Activated T-cell treated with anti-CD3 and anti-CD28 coated beads, Interleukin-2, amount 50 U/mL, for 48 hours (primary cell): Measurements from ENCODE around the gene PRKRA.
"Not testable (repeated sequence)": the region's sequence is repeated elsewhere in the genome, so short reads cannot be mapped to it uniquely, and the experiment has no call there.

Experiments used
- DNase-seq, 2 experiments: peaks; one replicate each; pipeline ENCODE4 v3.0.0-alpha.2; 2020

Gene PRKRA

DNA sequence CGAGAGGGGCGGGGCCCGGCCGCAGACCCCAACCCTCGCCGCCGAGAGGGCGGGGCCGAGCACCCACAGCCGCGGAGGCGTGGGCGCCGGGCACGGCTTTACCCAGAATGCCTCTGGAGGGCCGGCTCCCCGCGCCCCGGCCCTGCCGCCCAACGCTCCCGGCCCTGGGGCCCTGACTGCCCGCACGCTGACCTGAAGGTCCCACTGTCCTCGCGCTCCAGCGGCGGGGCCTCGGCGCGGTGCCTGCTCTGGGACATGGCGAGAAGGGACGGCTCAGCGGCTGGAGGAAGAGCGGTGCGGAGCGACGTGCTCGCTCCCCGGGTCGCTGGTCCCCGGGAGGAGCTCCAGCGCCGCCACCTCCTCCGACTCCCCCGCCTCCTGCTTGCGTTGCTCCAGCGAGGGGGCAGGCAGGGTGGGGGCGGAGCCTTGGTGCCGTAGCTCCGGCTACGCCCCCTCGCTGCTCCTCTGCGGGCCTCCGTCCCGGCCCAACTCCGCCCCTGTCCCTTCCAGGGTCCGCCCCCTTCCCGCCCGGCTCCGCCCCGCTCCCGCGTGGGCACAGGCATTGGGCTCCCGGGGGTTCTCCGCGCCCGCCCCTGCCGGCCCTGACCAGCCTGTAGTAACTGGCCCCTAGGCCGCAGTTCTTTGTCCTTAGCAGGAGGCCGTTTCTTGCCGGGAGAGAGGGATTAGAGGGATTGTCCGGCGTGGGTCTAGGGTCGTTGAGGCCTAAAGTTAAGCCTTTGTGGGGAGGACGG, at the start of gene PRKRA, which contains the start of gene PJVK:
Gene PRKRA (minus strand): TSS at position 402 of the 752 bp plus-strand sequence. CDS start 145 bp downstream, at position 257.
Gene PJVK (plus strand): TSS at position 605 of the 752 bp plus-strand sequence. CDS start 2,032 bp downstream, outside the sequence.
- peak; percentile 98 for DNase-seq

DNA sequence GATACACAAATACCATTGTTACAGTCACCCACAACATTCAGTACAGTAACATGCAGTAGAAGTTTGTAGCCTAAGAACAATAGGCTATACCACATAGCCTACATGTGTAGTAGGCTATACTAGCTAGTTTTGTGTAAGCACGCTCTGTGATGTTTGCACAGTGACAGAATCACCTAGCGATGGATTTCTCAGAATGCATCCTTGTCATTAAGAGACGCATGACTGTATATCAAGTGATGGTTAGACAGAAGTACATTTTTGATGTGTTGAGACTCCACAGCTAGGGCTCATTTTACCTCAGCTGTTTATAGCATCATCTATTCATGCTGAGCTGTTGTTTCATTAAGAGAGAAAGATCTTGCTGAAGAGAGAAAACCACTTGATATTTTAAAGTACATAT, 48.7 kb upstream of the PRKRA start:
- DNase-seq, result no peak

DNA sequence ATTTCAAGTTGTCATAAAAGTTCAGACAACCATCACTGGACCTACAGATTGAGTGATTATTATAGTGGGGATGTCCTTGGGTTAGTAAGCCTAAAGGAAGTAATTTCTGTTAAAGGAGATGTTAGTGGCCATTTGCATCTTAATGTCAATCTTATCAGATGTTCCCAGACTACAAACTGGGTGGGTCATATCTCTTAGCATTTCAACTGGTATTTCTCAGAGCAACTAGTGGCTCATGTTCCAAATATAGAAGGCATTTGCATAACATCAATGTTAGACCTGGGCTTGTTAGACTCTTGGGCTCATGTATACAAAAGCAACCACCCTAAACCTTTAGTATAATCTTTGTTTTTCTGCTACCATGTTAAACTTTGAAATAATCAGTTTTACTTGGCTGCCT, 47.2 kb upstream of the PRKRA start:
- DNase-seq, result no peak

DNA sequence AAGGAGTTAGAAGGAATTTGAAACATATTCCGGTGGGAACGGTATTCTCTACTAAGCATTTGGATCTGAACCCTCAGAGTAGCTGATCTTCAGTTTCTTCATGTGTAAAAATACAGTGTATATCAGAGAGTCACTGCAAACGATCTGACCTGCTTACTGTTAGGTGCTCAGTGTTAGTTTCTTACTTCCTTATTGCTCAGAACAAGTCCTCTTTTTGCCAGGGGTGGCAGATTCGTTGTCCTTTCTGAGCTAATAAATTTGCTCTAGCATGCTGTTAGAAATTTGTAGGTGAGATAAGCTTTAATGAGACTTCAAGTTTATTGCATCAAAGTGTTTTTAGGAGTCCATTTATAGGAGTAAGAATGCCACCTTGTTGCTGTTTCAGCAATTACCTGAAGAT, 45.1 kb upstream of the PRKRA start:
- DNase-seq, result no peak

DNA sequence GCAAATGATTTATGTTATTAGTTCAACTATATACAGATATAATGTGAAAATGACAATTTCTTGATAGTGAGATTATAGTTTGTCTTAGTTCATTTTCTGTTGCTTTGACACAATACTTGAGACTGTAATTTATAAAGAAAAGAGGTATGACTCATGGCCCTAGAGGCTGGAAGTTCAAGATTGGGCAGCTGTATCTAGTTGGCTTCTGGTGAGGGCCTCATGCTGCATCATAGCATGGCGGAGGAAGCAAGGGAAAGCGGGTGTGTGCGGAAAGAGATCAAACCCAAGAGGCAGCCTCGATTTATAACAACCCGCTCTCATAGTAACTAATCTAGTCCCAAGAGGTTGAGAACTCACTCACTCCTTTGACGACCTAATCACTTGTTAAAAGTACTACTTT, 40.6 kb upstream of the PRKRA start:
- DNase-seq, result no peak

DNA sequence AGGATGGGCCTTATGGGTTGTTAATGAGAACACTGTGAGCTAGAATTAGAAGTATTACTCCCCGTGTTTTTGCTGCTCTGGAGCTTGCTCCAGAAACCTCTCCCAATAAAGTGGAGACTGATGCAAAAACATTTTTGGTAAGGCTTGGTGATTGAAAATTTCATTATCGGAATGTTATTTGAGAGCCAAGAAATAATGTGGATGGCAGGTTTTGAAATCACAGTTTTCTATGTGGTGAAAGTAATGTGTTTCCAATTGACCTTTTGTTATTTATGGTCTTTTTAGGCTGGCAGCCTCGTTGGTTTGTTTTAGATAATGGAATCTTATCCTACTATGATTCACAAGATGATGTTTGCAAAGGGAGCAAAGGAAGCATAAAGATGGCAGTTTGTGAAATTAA, 34.4 kb upstream of the PRKRA start:
- no peak for DNase-seq

DNA sequence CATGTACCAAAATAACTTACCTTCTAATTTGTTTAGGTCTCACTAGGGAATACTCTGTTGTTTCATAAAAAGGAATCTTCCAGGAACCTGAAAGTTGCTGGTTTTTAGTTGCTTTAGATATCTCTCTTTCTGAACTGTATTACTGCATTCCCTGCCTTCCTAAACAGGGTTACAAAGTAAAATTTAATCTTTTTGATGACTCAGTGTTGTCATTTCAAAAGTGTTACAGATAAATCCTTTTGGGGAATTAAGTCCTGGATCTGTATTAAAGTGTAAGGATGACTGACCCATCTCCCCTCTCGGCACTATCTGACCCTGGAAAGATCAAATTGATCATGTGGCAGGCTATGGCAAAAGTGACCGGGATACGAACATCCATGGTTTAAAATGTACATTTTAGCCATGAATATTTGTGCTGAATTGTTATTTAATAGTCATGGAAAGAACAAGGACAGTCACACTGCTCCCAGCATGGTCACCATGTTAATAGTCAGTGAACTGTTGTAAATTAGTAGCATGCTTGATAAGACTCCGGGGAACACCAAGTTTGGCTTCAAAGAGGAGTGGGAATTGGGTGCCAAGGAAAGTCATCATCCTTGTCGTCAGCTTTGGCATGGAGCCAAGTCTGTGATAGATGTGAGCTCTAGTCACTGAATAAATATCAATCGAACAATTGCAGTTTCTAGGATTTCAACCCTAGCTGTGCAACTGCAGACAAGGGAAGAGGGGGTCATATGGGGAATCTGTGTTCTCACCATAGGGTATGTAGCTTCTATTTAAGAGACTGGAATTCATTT, 33.5 kb upstream of the PRKRA start:
- no peak for DNase-seq

DNA sequence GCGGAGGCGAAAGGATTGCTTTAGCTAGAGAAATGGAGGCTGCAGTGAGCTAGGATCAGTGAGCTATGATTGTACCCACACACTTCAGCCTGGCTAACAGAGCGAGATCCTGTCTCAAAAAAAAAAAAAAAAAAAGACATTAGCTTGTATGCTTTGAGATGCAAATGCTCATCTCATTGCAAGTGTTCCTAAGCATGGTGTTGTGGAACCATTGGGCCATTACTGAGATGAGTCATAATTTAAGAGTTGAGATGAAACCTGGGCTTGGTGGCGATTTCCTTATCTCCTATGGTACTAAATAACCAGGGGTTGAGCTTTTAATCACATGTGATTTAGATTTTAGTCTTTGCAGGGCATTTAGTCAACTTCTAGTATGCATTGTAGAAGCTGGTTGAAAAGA, 31.5 kb upstream of the PRKRA start:
- DNase-seq, result no peak

DNA sequence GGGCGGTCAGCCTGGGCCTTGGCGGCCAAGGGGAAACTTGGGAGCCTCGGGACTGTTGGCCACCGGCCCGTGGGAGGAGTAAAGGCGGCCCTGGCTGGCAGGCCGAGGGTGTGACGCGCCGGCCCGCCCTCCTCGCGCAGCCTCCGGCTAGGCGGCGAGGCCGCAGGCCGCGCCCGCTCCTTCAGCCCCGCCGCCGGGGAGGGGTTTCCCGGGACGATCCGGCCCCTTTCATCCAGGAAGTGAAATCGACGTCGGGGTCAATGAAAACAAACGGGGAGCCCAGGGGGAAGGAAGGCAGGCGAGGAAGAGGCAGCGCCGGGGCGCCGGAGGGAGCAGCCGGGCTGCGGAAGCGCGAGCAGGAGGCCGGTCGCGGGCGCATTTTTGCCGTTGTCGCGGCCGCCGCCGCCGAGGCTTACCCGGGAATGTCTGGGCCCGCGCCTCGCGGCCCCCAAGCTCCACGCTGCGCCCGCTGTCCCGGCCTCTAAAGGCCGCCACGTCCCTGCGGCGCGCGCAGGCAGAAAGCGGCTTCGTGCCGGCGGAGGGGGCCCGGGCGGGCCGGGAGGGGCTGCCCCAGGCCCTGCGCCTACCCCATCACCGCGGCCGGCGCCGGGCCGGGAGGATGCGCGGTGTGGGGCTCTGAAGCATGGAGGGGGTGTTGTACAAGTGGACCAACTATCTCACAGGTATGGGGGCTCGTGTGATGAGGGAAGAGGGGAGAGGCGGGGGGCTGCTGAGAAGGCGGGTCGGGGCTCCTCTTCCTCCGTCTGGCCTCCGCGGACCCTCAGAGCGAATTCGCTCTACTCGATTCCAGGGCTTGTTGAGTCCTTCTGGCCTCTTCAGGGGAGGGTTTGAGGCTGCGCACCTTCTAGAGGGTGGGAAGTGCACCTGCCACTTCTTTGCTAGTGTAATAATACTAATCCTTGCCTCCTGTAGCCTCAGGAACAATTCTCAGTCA, 29.5 kb upstream of the PRKRA start, which contains the start of gene PLEKHA3:
Gene PLEKHA3 (plus strand): TSS at position 231 of the 955 bp plus-strand sequence. CDS start 413 bp downstream, at position 644.
- peak; percentile 85 to 87 for DNase-seq

DNA sequence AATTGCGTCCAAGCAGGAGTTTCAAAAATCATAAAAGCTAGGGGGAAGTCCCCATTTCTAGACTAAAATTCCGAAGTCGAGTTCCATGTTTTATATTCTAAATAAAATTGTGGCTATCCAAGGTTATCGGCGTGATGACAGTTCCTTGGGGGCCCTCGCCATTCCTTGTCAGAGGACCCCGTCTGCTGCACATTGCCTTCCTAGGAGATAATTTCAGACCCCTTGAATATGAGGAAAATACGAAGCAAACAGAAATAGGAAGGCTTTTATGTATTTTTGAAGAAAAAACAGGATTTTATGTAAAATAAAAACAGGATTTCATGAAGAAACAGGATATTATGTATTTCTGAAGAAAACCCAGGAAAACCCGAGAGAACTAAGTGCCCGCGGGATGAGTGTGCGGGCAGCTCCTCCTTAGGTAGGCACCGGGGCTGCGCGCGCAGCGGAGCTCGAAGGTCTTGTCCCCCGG, 28.8 kb upstream of the PRKRA start:
- DNase-seq, result no peak

DNA sequence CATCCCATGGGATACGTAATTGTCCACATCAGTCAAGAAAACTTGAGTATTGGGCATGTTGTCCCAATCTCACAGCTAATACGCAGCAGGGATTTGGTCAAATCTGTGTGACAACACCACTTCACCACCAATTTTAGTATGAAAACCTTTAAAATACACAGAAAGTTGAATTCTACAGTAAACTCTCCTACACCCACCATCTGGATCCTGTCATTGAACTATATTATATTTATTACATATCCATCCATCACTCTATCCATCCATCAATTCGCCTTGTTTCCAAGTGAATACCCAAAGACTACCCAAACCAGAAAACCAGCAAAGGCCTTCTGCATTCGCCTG, 28.3 kb upstream of the PRKRA start:
- DNase-seq, result no peak

DNA sequence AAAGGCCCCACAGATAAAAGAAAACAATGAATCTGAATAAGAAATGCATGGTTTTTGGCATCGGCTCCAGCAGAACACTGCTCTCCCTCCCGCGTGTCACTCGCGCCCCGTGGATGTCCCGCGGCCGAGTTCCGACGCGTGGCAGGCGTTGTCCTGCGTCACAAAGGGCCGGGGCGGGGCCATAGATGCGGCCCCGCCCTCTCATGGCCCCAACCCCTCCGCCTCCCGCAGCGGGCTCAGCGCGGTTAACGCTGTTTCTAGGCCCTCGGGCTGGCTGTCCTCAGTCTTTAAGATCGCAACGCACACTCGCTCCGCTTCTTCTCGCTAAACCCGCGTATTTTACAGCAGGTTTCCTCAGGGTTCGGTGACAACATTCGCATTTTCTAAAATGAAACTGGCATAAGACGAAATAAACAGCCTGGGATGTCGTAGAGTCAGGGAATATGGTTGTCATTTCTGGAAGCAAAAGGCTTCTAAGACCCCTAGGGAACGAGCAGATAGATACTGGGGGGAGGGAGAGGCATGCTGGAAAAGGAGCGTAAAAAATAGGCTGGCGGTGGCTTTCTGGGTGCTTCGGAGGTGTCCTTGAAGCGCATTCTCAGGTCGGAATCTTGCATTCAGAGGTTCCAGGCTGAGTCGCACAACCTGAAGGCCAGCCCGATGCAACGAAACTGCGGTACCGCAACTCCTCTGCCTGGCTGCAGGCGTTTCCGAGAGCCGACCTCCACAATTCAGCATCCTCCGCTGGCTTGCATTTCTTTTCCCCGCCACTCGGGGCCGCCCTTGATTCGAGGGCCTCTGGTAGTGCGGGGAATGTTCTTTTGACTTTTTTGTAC, 27.7 kb upstream of the PRKRA start, which contains the start of gene FKBP7:
Gene FKBP7 (minus strand): TSS at position 162 of the 836 bp plus-strand sequence. CDS start 101 bp downstream, at position 61.
- DNase-seq, result peak; percentile 86 to 87

DNA sequence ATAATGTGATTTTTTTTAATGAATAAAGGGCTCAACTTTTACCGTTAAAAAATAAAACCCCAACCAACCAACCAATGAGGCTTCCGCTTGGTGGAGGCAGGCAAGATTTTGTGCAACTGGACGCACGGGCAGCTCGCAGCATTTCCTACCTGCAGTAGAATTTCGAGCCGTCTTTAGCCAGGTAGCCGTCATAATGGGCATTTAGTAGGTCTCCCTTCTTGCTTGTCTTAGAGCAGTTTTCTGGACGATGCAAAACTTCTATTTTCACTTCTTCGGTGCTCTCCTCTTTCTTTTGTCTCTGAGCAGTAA, 27.1 kb upstream of the PRKRA start:
- DNase-seq, result no peak

DNA sequence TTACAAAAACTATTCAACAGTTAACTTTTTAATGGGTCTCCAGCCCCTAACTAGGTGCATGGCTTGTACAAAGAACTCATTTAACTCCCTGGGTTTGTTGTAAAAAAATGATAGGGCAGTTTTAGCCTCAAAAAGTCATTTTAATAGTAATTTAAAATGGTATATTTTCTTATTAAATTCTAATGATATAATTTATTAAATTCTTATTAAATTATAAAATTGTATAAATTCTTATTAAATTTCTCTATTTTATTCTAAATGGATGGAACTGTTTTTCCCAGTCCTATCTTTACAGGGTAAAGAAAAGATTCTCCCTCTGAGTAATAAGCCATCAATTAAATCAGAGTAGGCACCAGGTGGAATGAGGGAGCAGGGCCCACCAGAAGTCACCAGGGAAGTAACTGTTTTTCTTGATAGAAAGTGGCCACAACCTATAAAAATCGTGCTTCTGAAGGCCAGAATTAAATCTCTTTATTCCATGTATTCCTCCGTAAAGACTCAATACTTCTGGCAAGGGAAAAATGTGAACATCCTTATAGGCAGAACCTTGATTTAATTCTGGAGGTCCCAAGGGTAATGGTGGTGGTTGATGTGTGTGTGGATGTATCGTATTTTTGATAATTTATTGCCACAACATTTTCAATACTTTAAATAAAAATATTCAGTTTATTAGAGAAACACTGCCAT, 26.6 kb upstream of the PRKRA start:
- no peak for DNase-seq

DNA sequence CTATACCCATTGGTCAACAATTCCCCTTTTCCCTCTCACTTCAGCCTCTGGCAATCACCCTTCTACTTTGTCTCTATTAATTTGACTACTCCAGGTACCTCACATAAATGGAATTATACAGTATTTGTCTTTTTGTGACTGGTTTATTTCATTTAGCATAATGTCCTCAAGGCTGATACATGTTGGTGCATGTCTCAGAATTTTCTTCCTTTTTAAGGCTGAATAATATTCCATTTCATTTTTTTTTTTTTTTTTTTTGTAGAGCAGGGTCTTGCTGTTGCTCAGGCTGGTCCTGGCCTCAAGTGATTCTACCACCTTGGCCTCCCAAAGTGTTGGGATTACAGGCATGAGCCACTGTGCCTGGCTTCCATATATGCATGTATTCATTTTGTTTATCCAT, 25.5 kb upstream of the PRKRA start:
- no peak for DNase-seq

DNA sequence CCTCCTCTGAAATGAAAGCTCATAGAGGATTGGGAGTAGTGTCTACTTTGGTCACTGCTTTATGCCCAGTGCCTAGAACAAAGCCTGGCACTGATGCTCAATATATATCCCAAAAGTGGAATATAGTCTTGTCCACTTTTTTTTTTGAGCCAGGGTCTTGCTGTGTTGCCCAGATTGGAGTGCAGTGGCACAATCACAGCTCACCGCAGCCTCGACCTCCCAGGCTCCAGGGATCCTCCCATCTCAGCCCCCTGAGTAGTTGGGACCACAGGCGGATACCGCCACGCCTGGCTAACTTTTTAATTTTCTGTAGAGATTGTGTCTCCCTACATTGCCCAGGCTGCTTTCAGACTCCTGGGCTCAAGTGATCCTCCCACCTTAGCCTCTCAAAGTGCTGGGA, 23.6 kb upstream of the PRKRA start:
- DNase-seq, result no peak

DNA sequence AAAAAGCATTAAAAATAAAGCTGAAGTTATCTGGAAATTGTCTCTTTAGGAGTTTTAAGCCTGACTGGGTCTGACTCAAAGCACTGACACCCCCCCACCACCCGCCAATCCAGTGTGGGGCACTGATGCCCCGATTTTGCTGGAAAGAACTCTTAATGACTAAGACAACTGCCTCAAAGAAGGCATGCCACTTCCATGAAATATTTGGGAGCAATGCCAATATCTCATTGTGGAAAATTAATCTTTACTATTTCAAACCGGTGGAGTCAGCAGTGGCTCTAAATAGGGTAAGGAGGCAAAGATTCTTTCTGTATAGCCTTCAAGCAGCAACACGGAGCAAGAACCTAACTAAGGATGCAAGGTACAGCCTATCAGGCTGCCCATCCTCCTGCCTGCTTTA, 23.0 kb upstream of the PRKRA start:
- DNase-seq, result no peak

DNA sequence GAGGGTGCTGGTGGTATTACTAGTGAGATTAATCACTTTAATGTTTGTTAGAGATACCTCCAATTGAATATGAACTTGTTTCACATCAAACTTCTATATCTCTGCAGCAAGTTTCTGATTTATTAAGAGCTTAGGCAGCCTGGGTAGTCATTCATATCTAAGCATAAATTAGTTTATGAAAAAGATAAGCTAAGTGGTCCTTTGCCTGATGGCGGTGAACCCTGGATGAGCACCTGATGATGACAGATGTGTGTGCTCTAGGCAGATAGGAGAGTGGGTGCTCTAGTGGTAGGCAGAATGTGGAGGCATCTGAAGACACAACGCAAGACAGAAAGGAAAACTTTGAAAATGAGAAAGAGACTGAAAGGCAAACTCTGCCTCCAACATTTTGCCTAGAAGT, 22.4 kb upstream of the PRKRA start:
- DNase-seq, result no peak

DNA sequence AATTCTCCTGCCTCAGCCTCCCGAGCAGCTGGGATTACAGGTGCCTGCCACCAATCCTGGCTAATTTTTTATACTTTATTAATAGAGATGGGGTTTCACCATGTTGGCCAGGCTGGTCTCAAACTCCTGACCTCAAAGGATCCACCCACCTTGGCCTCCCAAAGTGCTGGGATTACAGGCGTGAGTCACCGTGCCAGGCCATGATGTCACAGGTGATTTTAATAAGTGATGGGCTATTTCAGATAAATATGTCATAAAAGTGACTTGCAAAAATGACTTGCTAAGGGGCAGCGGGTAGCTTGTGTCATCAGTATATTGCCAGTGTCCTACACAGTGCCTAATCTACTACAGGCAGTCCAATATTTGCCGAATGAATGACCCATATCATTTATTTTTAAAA, 20.3 kb upstream of the PRKRA start:
- not testable (repeated sequence) for DNase-seq

DNA sequence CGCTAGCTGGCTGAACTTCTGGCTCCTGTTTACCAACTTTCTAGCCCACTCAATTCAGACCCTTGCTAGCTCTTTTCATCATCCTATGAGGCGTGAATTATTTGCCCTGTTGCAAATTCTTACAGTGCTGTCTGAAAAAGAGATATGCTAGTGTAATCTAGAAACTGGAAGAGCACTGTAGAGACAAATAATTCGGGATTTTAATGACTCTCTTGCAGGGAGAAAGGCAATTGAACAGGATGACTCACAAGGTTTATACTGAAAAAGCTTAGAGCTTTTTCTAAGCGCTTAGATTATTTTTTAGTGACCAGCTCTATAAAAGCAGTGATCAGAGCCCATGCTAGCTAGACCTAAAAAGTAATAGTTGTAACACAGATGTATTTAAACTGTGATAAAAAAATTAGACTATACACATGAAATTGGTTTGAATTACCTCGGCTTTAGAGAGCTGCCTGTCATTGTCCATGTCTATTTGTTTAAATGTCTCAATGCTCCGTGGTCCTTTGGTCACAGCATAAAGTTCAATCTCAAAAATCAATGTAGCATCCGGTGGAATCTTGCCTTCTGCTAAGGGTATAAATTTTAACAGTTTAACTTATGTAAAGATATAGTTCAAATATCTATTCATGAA, 18.4 kb upstream of the PRKRA start:
- DNase-seq, result no peak

DNA sequence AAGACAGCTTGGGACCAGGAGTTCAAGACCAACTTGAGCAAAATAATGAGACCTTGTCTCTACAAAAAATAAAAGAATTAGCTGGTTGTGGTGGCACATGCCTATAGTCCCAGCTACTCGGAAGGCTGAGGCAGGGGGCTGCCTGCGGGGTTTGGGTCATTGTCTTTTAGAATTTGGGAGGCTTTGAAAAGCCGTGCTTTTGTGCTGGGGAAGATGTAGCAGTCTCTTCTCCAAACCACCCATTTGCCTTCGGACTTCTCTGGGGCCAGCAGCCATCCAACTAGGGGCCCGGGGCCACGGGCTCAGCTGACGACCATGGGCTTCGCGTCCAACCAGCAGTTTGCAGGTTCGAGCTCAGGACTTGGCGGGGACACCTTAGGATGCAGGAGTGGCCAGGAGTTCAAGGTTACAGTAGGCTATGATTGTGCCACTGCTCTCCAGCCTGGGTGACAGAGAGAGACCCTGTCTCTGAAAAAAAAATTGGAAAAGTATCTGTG, 6.5 kb upstream of the PRKRA start:
- DNase-seq, result no peak
